Neural cell (in vitro differentiated cells): ENCODE data around the gene MRPL37.

Experiments used
- CTCF ChIP-seq: fragments of 450-650 bp; IDR thresholded peaks from 2 replicates; pipeline ENCODE4 v1.5.1; 2014; ENCODE audit warnings: antibody characterized with exemption, mild to moderate bottlenecking, moderate library complexity; ENCODE audit not compliant: poor library complexity, severe bottlenecking
- EP300 ChIP-seq: fragments of 450-650 bp; conservative IDR thresholded peaks from 2 replicates; pipeline ENCODE4 v1.6.1; 2014; ENCODE audit warnings: antibody characterized with exemption, mild to moderate bottlenecking, moderate library complexity; ENCODE audit not compliant: poor library complexity, severe bottlenecking
- EZH2 ChIP-seq: fragments of 200-600, 300-800 bp; shearing (Covaris generic), sonication (generic); IDR thresholded peaks from 2 replicates; pipeline ENCODE4 v1.6.1; 2014; ENCODE audit warnings: antibody characterized with exemption, low read length, borderline replicate concordance, mild to moderate bottlenecking; ENCODE audit not compliant: insufficient read depth, poor library complexity, severe bottlenecking
- POLR2AphosphoS5 ChIP-seq: IDR thresholded peaks from 2 replicates; pipeline ENCODE4 v1.6.1; 2012
- RAD21 ChIP-seq: fragments of 450-650 bp; conservative IDR thresholded peaks from 2 replicates; pipeline ENCODE4 v1.6.1; 2014; ENCODE audit warnings: antibody characterized with exemption, mild to moderate bottlenecking, moderate library complexity
- REST ChIP-seq: IDR thresholded peaks from 2 replicates; pipeline ENCODE4 v1.6.1; 2012; ENCODE audit warnings: borderline replicate concordance
- SMC3 ChIP-seq: fragments of 450-650 bp; conservative IDR thresholded peaks from 2 replicates; pipeline ENCODE4 v1.6.1; 2014; ENCODE audit warnings: antibody characterized with exemption, mild to moderate bottlenecking, moderate library complexity; ENCODE audit not compliant: poor library complexity
- TAF1 ChIP-seq: IDR thresholded peaks from 2 replicates; pipeline ENCODE4 v1.6.1; 2012; ENCODE audit warnings: low read depth

GRCh38 chr1:54256522-54257345 is 56.8 kb downstream of the MRPL37 start:
- TF ChIP-seq CTCF (no peak), EZH2 (no peak), RAD21 (no peak), EP300 (no peak), POLR2AphosphoS5 (no peak), TAF1 (no peak), SMC3 (no peak), REST (no peak)
